ENCODE measurements around the gene DNAJB1.
A peak's percentile ranks its signal among the peaks of the same experiment; 100 is the strongest.
"Not testable (repeated sequence)": the region's sequence is repeated elsewhere in the genome, so short reads cannot be mapped to it uniquely, and the experiment has no call there.

The DNAJB1 gene
- total RNA-seq = 28.8 to 72.6 (median 52.4) reads per million in 17 experiments

DNA sequence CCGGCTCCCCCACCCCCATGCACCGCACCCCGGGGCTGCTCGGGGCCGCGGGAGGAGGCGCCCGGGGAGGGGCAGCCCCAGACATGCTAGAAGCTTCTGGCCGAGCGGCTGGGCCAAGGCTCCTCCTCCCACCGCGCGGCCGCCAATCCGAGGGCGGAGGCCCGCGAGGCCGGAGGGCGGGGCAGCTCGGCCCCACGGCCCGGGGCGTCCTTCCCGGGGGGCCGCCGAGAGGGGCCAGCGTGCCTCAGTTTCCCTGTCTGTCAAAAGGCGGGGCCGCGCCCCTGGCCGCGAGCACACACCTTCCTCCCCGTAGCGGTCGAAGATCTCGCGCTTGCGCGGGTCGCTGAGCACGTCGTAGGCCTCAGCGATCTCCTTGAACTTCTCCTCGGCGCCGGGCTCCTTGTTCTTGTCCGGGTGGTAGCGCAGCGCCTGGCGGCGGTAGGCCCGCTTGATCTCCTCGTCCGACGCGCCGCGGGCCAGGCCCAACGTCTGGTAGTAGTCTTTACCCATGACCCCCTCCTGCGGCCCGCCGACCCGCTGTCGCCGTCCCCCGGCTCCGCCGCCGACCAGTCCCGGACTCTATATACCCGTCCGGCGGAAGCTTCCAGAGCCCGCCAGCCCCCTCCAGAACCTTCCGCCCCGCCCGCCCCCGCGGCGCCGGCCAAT, at the start of gene DNAJB1:
TSS of gene DNAJB1 (minus strand) at position 558 of the 666 bp plus-strand sequence. CDS start at position 510, 48 bp downstream.
- DNase-seq = peak; percentile 84 to 94 (median 90)

- no peak for DNase-seq
Observed at GRCh38 chr19:14567079-14567478, 48.9 kb upstream of the DNAJB1 start.

DNA sequence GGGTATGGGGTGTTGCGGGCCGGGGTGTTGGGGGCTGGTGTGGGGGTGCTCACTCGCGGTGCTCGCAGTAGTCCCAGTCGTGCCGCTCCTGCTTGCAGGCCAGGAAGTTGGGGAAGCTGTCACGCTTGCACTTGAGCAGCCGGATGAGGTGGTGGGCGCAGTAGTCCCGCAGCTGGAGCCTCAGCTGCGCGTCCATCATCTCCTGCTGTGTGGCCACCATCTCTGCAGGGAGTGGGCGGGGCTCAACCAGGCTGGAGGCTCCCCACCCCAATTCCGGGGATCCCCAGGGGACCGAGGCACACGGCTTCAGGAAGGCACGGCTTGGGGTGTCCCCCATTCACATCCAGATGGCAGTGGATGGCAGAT, 48.5 kb upstream of the DNAJB1 start:
- no peak for DNase-seq

GRCh38 chr19:14565765-14566711, 47.8 kb upstream of the DNAJB1 start:
- no peak for DNase-seq

DNA sequence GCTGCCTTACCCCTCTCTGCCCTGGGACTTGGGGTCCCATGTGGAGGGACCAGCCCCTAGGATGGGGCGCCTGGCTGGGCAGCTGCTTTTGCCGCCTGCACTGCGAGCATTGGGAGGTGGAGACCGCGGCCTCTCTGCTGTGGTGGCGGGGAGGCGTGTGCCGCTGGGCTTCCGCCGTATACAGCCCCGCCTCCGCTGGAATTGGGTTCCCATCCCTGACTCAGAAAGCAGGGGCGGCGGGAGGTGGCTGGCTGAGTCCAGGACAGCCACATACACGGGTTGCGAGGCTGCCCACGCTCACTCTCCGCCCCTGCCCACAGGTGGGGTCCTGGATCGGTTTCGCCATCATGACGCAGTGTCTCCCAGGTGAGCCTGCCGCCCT, 47.1 kb upstream of the DNAJB1 start:
- no peak for DNase-seq

- not testable (repeated sequence) for DNase-seq
Observed at GRCh38 chr19:14564652-14565297, 46.6 kb upstream of the DNAJB1 start.

DNA sequence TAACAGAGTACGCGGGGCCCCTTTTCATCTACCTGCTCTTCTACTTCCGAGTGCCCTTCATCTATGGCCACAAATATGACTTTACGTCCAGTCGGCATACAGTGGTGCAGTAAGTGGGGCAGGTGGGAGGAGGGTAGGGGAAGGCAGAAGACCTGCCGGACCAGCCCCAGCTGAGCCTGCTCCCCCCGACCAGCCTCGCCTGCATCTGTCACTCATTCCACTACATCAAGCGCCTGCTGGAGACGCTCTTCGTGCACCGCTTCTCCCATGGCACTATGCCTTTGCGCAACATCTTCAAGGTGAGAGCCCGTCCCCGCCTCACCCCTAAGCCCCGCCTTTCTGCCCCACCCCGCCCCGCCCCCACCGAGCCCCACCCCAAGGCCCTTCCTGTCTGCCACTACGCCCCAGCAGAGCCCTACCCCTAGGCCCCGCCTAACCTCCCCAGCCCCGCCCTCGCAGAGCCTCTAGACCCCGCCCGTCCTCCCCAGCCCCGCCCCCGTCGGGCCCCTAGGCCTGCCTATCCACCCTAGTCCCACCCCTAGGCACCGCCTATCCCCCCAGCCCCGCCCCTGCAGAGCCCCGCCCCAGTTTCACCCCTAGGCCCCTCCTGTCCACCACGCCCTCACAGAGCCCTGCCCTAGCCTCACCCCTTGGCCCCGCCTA, 45.9 kb upstream of the DNAJB1 start:
- peak; percentile 12 to 52 (median 24) for DNase-seq

DNA sequence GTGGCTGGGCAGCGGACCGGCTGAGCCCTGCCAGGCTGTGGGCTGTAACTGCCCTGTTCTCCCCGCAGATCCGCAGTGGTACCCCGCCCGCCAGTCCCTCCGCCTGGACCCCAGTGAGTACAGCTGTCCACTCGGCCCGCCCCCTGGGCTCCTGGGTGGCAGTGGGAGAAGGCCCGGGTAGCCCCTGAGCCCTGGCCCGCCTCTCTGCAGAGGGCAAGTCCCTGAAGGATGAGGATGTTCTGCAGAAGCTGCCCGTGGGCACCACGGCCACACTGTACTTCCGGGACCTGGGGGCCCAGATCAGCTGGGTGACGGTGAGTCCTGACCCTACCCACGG, 45.4 kb upstream of the DNAJB1 start:
- no peak for DNase-seq

GRCh38 chr19:14562660-14563589, 44.7 kb upstream of the DNAJB1 start:
- no peak for DNase-seq

GRCh38 chr19:14561847-14562351, 43.7 kb upstream of the DNAJB1 start:
- no peak for DNase-seq

DNA sequence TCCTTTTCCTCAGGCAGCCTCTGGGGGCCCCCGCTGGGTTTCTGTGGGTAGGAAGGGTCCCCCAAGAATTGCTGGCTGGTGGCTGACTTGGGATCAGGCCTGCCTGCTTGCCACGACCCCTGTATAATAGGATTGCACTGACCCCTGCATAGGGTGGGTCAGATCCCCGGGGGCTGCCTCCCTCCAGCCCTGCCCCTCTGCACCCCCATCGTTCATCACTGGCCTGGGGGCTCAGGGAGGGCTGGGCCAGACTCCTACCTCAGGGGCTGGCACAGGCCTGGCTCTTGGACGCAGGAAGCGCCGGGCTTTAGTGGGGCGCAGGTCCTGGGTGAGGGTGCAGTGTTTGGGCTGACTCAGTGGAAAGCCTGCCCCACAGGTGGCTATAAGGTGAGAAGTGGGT, 43.1 kb upstream of the DNAJB1 start:
- no peak for DNase-seq

DNA sequence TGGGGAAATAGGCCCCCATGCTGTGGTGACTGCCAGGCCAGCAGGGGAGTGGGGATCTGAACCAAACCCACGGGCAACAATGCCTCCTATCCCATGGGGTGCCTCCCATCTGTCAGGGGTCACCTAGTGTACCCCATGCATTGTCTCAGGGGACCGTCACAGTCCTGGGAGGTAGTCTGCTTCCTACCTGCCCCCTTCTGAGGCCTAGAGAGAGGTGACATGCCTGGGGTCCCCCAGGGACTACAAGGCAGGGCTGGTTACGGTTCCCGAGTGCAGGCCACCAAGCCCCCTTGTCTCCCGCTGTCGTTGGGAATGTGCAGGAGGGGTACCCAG, 42.5 kb upstream of the DNAJB1 start:
- DNase-seq = no peak

GRCh38 chr19:14559916-14560775, 41.9 kb upstream of the DNAJB1 start:
- DNase-seq = no peak

DNA sequence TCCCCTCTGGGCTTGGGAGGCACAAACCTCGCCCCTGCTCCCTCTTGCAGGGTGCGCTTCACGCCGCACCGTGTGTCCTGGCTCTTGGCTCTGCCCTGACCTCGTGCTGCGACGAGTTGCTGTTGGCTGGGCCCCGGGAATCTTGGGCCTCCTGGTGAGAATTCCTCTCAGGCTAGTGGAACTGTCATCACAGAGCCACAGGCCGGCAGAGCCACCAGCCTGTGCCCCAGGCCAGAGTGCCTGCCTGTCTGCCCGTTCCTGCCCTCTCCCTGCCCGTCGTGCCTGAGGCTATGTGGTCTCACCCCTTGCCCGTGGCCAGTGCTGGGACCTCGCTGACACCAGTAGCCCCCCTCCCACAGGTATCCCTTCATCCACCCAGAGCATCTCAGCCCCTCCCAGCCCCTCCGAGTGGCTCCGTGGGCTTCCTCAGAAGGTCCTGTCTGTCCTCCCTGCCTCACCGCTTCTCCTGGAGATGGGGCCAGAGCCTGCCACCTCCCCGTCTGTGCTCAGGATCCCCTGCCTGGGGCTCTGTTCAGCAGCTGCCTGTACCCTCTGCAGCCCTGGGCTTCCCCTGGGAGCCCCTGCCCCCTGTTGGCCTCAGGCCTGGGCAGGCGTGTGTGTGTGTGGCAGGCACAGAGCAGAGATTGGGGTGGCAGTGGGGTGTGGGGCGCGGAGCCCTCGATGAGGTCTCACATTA, 40.3 kb upstream of the DNAJB1 start:
- no peak for DNase-seq

GRCh38 chr19:14556662-14557188, 38.5 kb upstream of the DNAJB1 start:
- peak; percentile 86 to 94 (median 91) for DNase-seq

- DNase-seq = no peak
Observed at GRCh38 chr19:14555918-14556661, 37.9 kb upstream of the DNAJB1 start.

DNA sequence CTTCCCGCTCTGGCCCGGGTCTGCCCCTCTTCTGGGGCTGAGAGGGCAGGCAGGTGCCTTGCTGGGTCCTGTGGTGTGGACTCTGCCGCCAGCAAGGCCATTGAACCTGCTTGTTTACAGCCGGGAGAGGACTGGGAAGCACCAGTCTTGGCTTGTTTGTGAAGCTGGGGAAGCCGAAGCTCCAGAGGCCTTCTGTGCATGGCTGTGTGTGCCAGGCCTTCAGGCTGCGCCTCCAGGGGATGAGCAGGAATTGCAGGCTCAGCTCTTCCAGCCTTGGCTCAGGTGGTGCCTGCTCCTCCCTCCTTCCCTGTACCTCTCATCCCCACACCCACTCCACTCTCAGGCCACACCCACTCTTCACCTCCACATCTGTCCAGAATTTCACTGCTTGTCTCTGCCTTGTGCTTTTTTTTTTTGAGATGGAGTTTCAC, 36.2 kb upstream of the DNAJB1 start:
- no peak for DNase-seq

- DNase-seq = no peak
Observed at GRCh38 chr19:14553939-14554243, 35.7 kb upstream of the DNAJB1 start.

Measured in suppressor macrophage (primary cell).